HPDE6-E6E7 (cell line): ENCODE measurements around the gene SLIT3.

Experiments
- DNase-seq: peaks from one replicate; pipeline ENCODE4 v3.0.0; 2011; ENCODE audit warnings: missing footprints; ENCODE audit errors: extremely low spot score

Gene SLIT3

DNA sequence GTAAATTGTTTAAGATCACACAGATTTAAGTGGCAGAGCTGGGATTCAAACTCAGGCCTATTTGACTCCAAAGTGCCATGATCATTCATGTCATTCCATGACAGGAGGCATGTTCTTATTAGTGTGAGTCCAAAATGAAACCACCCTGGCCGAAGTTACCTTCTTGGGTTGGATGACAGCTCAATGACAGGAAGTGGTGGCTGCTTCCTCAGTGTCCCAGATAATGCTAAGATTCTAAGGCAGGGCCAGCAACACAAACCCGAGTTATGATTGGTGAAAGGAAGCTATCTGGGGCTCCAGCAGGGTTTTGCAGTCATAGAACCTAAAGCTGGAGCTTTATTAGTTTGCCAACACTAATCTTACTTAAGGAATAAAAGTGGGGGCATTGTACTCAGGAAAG, 340.4 kb downstream of the SLIT3 start:
- DNase-seq: no peak

DNA sequence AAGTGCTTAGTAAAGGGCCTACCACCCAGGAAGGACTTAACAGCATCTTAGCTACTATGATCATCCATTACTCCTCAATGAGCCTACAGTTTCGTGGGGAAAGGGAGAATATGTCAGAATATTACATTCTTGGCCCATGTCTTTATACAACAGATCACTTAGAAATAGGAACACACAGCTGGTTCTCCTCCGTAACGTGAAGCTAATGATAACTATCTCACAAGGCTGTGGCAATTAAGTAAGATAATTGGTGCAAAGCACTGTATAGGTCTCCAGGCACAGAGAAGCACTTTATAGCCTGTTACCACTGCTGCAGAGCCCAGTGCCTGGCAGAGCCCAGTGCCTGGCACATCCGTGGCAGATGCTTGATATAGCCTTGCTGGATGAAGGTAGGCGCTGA, 347.6 kb downstream of the SLIT3 start:
- no peak for DNase-seq

DNA sequence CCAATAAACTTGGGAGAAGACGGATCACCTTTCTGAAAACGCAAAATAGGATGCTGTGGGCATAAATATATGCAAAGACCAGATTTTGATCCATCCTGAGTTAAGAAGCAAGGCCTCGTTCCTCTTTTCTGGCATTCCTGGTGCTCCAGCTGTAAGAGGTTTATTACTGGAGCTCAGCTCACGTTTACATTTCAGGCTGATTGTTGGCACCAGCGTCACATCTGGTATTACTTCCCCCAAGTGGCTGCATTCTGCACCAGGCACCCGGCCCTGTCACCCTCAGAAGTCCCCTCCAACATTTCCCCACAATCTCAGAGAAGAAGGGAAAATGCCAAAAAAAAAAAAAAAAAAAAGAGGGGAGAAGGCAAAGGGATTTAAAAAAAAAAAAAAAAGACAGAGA, 348.7 kb downstream of the SLIT3 start:
- no peak for DNase-seq

DNA sequence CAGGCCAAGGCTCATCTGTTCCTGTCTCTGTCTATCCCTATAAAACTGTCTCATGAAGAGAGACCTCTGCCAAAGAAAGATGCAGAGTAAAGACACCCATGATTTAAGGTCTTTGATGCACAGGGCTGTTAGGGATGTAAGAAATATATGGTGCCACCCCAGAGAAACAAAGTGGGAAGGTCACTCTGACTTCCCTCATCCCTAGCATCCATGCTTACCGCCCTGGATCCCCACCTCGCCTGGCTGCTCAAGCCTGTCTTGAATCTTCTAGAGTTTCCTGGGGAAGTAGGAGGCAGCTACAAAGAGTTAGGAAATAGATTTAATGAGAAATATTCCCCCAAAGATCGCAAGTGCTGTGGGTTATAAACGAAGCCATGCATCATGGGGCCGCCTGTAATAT, 349.2 kb downstream of the SLIT3 start:
- DNase-seq: no peak

DNA sequence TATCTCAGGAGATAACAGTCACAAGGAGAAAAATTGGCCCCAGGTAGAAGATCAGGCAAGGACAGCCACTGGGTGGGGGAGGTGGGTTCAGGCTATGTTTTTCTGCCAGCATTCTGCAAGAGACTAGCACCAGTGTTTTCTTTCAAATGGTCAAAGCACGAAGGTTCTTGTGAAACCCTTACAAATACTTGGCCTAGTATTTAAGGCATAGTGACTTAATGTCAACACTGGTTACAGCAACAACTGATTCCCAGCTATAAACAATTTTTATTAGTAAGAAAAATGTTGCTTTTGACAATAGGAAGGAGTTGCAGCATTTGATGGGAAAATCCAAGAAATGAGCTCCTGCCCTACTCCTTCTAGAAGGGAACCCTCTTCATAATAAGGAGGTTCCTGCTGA, 349.6 kb downstream of the SLIT3 start:
- no peak for DNase-seq

DNA sequence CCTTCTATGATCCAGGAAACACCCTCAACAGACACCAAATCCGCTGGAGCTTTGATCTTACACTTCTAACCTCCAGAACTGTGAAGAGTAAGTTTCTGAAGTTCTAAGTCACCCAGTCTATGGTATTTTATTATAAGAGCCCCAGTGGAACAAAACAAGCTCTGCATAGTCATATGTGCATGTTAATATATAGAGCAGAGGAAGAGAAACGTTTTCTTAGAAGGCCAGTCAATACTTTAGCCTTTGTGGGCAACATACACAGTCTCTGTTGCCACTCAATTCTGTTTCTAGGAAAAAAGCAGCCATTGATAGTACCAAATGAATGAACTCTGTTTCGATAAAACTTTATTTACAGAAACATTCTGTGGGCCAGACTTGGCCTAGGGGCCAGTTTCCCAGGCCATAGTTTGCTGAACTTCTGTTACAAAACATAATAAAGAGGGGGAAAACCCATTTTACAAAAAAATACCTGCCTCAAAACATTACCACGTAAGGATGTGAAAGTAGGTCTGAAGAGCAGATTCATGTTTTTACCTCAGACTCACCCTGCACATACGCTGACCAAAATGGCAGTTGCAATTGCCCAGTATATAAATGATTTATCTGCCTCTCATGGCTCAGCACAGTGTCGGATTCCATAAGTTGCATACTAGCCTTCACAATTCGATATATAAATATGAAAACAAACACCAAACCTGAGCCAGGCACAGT, 350.5 kb downstream of the SLIT3 start:
- DNase-seq: no peak

DNA sequence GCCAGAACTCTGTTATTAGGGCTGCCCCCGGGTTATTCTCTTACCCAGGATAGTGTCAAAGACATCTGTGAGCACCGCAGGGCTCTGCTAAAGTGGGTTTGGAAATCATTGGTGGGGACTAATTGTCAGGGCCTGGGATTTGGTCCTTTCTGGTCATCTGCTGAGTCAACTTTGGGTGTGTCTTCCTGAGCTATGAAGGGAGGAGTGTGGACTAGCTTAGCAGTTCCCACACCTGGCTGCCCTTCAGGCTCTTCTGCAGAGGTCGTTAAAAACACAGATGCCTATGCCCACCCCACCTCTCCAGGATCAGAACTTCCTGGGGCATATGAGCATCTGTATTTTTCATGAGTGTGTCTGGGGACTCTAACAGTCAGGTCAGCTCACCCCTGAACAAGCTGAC, 352.2 kb downstream of the SLIT3 start:
- no peak for DNase-seq

DNA sequence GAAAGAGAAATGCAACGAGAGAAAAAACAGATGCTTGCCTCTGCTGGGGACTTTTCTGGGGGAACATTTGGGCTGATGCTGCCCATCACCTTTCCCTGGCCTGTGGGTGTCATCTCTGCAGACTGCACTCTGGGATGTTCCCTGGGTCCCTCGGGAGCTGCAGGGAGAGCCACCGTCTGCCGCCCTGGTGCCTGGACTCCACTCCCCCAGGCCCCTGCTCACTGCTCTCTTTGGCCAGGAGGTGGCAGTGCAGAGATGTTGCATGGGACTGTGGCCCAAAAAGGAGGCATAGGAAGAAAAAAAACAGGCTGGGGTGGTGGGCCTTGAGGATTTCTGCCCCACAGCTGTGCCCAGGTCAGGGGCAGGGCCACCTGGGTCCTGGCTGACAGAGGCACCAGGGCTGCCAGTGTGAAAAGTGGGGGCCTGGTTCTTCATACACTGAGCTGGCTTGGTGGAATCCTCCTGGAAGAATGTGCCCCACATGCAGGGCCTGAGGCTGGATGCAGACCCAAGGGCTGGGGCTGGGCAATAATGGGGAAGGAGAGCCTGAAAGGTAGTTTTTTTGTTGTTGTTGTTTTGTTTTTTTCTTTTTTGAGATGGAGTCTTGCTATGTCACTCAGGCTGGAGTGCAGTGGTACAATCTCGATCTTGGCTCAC, 353.6 kb downstream of the SLIT3 start:
- DNase-seq: peak; percentile 5

DNA sequence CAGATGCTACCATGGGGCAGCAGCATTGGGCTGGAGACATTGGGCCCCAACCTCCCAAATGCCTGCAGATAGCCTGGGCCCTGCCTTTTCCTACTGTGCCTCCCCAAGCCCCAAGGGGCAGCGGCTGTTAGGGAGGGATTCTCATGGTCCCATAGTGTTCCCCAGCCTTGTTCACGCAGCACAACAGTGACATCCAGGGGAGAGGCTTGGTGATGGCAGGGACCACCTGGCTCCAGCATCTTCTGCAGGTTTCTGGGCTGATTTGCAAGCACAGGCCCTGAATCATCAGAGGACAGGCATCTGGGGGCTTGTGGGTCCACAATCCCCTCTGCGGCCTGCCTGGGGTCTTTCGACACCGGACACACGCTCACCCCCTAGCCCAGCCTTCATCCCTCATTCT, 354.6 kb downstream of the SLIT3 start:
- no peak for DNase-seq

DNA sequence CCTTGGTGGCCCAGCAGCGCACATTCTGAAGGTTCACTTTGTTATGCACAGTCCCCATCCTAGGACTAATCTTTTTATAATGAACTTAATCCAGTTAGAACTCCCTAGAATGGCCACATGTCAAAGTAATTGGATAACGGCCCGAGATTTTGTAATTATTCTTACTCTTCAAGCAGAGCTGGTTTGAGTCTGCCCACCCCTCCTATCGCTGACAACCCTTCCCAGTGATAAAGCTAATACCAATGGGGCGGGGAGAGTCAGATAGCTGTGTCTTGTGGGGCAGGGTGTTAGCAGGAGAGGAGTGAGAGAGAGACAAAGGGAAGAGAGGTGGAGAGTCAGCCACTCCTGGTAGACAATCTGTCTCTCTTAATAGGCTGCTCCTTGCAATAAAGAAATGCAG, 356.9 kb downstream of the SLIT3 start:
- DNase-seq: no peak

DNA sequence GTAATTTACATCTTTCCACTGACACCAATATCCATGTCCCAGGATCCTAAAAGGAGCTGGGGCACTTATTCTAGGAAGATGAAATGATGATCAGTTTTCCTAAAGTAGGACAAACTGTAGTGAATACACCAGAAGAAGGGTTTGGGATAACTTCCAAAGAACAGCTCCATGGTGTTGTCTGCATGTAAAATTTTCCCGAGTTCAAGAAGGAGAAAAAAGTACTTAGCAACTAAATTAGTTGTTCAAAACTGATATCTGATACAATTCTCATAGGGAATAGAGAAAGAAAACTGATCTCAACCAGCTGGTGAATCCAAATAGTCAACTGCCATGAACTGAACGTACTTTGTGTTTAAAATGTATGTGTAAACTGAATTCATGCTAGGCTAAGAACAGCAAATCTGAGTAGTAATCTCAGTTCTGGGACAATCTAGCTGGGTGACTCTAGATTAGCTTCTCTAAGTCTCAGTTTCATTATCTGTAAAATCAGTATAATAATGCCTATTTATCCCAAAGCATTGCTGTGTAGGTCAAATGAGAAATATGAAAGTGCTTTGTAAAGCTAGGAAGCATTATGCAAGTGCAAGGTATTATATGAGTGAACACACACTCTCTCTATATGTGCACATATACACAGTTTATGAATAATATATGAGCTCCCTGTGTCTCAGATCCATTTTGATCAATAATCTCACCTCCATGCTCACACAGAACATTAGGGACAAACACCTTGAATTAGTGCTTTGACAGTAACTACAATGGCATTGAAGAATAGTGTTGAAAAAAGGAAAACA, 357.7 kb downstream of the SLIT3 start:
- DNase-seq: no peak

DNA sequence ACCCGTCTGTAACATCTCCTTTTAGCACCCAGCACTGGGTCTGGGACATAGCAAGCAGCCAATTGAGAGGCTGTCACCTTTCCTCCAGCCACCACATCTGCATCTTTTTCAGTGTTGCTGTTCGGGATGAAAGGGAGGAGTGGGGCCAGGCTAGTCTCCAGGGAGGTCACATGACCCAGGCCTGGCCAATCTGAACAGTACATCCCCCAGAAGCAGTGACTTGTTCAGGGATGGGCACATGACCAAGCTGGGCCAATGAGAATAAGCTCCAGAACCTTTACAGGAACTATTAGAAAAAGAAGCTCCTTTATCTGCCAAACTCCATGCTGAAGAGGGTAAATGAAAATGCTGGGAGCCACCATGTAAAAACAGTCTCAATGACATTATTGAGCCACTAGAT, 359.0 kb downstream of the SLIT3 start:
- no peak for DNase-seq

DNA sequence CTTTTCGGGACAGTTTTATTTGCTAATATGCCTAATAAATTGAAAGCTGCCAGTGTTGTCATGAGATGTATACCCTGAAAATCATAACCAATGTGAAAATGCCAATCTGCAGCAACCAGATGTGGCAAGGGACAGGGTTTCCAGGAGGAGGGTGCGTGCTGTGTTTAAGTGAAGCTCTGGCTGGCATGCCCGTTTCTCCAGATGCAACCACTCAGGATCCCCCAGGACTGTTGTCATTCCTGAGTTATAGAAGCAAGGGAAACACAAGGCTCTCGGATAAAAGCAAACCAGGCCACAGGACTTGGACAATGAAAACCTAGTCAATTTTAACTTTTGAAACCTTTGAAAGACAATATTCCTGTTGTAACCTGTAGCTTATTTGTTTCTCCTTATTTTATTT, 360.2 kb downstream of the SLIT3 start:
- DNase-seq: no peak

DNA sequence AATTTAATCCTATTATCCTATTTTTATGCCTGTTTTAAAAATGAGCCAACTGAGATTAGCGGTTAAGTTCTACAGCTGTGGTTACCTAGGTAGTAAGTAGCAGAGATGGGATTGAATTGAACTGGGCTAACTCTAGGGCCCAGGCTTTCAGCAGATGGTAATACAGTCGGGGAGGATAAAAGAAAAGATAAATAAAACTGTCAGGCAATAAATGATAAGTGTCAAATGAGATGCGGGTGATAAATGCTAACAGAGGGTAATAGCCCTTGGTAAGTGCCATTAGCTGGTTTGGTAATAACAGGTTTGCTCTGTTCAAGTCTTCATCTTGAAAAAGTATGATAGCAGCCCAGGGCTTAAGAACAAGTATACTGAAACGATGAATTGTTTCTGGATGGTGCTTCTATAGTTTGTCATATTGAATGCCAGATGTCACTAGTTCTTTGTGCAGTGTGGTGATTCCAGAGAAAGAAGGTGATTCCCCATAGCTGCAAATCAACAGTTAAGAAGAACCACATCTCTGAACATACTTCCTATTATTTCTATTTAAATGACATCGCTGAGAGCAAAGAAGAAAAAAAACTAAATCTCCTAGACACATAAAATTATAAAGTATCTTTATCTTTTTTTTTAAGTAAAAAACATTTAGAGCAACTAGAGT, 360.9 kb downstream of the SLIT3 start:
- DNase-seq: no peak

DNA sequence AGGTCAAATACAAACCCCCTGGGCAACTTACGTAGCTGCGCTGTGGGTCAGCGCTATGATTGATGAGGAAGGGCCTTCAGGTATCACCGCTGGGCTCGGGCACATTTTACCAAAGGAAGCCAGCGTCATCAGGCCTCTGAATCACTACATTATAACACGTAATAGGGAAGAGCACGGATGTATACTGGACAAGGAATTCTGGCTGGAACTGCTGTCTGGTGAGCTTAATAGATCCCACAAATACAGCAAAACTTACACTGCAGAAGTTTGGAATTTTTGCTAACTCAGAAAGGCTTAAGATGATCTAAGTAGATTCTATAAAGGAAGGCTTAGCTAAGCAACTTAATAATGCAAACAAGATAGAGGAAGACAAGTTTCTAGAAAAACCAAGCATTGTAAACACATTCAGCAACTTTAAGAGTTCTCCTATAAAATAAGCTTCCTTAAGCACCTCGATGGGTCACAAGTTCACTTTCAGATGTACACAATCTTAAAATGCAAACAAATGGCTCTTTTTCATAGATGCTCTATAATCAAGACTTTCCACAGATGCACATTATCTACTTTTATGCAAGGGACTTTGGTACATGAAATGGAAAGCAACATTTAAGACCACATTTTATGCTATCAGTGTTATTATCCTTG, 361.7 kb downstream of the SLIT3 start:
- DNase-seq: no peak

DNA sequence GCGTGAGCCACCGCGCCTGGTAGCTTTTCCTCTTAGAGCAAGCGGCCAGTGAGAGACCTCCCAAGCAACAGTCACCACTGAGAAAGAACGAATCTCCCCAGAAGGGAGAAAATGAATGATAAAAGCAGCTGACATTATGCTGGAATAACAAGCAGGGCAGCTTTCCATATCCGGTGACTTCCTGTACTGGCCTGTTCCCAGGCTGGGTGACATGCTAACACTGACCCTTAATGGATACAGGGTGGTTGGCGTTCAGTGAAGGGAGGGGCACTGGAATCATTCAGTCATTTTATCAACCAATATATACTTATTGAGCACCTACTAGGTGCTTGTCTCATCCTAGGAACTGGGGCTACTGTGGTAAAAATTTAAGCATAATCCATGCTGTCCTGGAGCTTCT, 364.4 kb downstream of the SLIT3 start:
- no peak for DNase-seq

DNA sequence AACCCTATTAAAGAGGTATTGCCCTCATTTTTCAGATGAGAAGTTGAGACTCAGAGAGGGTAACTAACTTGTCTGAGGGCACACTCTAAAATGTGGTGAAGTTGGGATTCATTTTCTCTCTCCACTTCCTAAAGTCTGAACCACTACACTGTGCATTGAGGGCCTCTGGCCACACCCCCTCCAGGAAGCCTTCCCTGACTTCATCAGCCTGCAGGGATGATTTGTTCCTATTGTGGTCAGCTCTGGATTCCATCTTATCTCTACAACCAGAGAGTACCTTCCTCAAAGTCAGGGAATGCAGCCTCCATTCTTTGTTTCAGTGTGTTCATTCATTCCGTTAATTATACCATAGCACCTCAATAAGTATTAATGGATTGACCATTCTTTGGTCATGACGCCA, 365.8 kb downstream of the SLIT3 start:
- no peak for DNase-seq

DNA sequence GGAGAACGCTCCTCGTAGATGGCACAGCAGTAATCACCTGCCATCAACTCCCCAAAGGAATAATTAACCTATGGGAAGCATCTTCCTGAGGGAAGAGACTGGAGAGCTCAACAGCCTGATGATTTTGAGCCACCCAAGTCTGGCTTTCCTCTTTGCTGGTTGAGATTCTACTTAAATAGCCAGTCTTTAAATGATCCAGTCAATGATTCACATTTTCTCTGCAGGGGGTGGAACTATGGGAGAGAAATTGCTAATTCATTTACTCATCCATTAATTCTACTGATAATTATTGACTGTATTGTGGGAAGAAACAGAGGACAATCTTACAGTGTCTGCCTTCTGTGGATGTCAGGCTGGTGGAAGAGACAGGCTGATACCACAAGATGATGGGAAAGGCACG, 366.8 kb downstream of the SLIT3 start:
- no peak for DNase-seq

DNA sequence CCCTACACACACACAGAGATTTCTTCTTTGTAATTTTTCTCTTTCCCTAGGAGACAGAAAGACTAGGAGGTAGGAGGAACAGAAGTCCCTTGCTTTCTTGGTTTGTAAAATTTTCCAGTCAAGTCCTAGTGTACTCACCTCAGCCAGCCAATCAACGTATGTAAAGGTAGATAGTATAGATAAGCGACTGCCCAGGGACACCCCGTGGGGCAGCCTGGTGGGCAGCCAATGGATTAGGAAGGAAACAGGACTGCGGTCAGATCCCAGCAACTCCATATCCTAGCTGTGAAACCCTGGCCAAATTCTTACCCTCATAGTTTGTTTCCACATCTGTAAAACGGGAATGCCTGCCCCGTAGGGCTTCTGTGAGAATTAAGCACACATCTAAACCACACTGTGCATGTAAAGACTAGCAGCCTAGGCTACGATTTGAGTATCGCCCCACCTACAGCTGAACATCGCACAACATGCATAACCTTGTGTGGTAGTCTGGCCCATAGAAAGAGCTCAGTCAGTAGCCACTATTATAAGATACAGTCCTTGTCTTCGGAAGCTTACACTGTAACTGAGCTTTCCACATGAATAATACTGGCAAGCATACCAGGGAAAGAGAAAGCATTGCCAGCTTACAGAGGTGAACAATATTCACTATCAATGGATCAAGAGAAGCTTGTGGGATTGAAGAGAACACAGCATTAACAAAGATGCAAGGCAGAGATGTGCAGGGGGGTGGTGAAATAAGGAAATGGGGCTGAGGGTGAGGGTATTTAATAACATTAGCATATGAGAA, 368.3 kb downstream of the SLIT3 start:
- no peak for DNase-seq

DNA sequence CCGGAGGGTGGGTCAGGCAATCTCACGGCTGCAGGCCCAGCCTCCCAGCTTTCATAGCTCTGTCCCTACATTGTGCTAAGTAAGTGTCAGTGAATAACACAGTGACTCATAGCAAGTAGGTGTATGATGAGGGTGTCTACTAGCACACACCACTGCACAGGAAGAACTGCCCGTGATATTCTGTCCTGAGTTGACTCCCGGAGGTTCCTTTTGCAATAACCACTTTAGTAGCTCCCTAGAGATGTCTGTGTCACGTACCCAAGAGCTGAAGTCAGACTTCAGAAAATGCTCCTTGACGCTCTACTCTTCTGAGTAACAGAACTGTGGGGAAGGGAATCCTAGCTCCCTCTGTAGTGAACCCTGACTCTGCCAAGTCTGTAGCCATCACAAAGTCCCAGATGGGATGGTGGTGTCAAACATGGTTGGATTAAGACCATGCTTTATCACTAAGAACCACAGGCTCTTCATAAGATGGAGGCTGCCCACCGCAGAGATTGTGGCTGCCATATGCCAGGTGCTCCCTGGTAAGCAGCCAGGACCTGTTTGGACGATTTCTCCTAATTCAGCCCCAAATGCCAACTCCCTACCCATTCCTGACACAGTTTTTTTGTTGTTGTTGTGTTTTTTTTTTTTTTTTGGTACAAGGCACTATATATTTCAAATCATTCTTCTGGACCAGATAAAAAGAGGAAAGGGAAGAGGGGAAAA, 369.1 kb downstream of the SLIT3 start:
- no peak for DNase-seq

DNA sequence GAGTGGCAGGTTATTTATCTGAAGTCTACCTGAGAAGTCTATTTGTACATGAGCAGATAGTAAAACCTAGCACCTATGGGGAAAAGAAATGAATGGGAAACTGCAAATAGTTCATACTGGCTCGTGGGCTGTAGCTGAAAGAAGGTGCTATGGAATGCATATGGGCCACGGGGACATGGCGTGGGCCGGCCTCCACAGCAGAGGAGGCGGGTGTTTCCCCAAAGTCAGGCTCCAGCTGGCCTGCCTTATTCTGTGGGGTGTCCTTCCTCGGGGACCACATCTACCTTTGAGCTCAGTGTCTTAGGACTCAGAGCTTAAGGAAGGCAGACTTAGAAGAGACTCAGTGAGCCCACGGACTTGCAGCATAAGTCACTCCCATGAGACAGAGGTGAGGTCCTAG, 371.3 kb downstream of the SLIT3 start:
- no peak for DNase-seq
